WERI-Rb-1 (cell line): ENCODE results near the gene RPS16.
A peak's percentile ranks its signal among the peaks of the same experiment; 100 is the strongest.

Experiments used
- DNase-seq: peaks from one replicate; pipeline ENCODE4 v3.0.0-alpha.2; 2020
- H3K27ac ChIP-seq: fragments of 250-450 bp; sonication (Bioruptor Pico); 2 replicates; pipeline ENCODE4 v1.5.1; 2020; ENCODE audit warnings: mild to moderate bottlenecking, moderate library complexity
- H3K27me3 ChIP-seq: fragments of 250-450 bp; sonication (Bioruptor Pico); 2 replicates; pipeline ENCODE4 v1.5.1; 2021; ENCODE audit warnings: mild to moderate bottlenecking, low read depth, moderate library complexity; ENCODE audit not compliant: insufficient read depth, severe bottlenecking
- H3K36me3 ChIP-seq: fragments of 250-450 bp; sonication (Bioruptor Pico); 2 replicates; pipeline ENCODE4 v1.5.1; 2020; ENCODE audit warnings: mild to moderate bottlenecking, moderate library complexity
- H3K4me3 ChIP-seq: 2 replicates; pipeline ENCODE4 v1.5.1; 2011; ENCODE audit warnings: low read depth, mild to moderate bottlenecking, control low read depth, low read length
- H3K9me3 ChIP-seq: fragments of 250-450 bp; sonication (Bioruptor Pico); 2 replicates; pipeline ENCODE4 v1.5.1; 2021; ENCODE audit warnings: mild to moderate bottlenecking, moderate library complexity; ENCODE audit not compliant: severe bottlenecking
- TF ChIP-seq, protein P1 (sequence below): IDR thresholded peaks from 2 replicates; pipeline ENCODE4 v1.5.1; 2011; ENCODE audit warnings: low read depth, mild to moderate bottlenecking, control low read depth, inconsistent platforms, low read length

Gene RPS16

GRCh38 chr19:39433480-39434079, 2.2 kb downstream of the RPS16 start:
- Histone ChIP-seq H3K36me3 (peaks cover 50% of the 10 kb centered on the region), H3K27me3 (no peaks in the 10 kb centered on the region), H3K4me3 (no peak overlapping the region), H3K9me3 (no peaks in the 10 kb centered on the region), H3K27ac (no peak overlapping the region)
- DNase-seq, result no peak
- TF ChIP-seq, protein P1, sequence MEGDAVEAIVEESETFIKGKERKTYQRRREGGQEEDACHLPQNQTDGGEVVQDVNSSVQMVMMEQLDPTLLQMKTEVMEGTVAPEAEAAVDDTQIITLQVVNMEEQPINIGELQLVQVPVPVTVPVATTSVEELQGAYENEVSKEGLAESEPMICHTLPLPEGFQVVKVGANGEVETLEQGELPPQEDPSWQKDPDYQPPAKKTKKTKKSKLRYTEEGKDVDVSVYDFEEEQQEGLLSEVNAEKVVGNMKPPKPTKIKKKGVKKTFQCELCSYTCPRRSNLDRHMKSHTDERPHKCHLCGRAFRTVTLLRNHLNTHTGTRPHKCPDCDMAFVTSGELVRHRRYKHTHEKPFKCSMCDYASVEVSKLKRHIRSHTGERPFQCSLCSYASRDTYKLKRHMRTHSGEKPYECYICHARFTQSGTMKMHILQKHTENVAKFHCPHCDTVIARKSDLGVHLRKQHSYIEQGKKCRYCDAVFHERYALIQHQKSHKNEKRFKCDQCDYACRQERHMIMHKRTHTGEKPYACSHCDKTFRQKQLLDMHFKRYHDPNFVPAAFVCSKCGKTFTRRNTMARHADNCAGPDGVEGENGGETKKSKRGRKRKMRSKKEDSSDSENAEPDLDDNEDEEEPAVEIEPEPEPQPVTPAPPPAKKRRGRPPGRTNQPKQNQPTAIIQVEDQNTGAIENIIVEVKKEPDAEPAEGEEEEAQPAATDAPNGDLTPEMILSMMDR, result no peak

DNA sequence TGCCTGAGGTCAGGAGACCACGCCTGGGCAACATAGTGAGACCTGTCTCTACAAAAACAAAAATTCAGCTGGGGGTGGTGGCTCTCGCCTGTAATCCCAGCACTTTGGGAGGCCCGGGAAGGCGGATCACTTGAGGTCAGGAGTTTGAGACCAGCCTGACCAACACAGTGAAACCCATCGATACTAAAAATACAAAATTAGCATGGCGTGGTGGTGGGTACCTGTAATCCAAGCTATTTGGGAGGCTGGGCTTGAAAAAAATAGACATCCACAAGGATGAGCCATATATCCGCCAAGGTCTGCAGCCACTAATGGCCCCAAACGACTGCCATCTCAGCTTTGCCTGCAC, 3.1 kb downstream of the RPS16 start:
- no peak overlapping the region for H3K4me3 ChIP-seq
- H3K27ac ChIP-seq, result no peak overlapping the region
- peaks cover 50% of the 10 kb centered on the region for H3K36me3 ChIP-seq
- TF ChIP-seq, protein P1, result no peak
- no peak for DNase-seq
- no peaks in the 10 kb centered on the region for H3K9me3 ChIP-seq
- no peaks in the 10 kb centered on the region for H3K27me3 ChIP-seq

DNA sequence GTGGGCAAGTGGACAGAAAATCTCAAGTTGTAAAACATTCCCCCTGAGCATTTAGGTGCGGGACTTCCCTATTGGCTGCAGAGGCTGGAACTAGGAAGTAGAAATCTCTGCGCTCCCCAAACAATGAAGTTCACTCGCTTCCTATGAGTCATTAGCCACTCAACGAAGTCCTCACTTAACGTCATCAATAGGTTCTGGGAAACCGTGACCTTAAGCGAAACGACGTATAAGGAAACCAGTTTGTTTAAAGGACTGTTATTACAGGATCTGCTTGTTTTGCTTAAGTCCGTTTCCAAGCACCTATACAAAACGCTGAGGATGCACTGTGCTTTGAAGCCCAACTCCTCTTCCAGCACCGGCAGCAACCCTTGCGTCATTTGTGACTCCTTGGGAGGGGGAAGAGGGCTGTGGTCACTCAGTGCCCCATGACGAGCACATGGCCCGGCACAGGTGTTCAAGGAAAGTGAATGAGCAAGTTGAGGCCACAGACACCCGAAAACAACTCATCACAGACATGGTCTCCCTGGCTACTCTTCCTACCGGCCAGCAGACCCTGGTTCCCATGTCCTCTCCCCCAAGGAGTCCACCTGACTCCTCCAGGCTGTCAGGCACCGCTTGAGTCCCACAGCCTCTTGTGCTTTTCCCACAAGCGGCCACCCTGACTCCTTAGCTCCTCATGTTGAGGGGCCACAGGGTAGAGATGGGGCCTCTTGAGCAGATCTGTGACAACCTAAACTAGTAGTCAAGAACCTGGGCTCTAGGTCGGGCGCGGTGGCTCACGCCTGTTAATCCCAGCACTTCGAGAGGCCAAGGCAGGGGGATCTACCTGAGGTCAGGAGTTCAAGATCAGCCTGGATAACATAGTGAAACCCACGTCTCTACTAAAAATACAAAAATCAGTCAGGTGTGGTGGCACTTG, 4.8 kb downstream of the RPS16 start:
- Histone ChIP-seq H3K9me3 (no peaks in the 10 kb centered on the region), H3K36me3 (peaks cover 50% of the 10 kb centered on the region), H3K27ac (no peak overlapping the region), H3K4me3 (no peak overlapping the region), H3K27me3 (no peaks in the 10 kb centered on the region)
- no peak for DNase-seq
- TF ChIP-seq, protein P1, result no peak

- Histone ChIP-seq H3K4me3 (no peak overlapping the region), H3K27ac (no peak overlapping the region; the same call in 1 of the 2 replicates), H3K9me3 (no peaks in the 10 kb centered on the region), H3K36me3 (peaks cover 41% of the 10 kb centered on the region), H3K27me3 (no peaks in the 10 kb centered on the region)
- TF ChIP-seq, protein P1, result no peak
- peak; percentile 35 for DNase-seq
These were observed 7.3 kb downstream of the RPS16 start for GRCh38 chr19:39428283-39429112.

DNA sequence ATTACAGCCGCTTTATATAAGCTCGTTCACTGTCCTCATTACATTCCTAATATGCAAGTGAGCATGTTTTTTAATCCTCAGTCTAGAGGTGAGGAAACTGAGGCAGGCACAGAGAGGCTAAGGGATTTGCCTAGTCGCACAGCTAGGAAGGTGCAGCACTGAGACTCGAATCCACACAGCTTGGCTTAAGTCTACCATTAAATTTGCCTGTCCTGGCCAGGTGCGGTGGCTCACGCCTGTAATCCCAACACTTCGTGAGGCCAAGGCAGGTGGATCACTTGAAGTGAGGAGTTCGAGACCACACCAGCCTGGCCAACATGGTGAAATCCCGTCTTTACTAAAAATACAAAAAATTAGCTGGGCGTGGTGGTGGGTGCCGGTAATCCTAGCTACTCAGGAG, 8.0 kb downstream of the RPS16 start:
- H3K27me3 ChIP-seq, result no peaks in the 10 kb centered on the region
- no peaks in the 10 kb centered on the region for H3K9me3 ChIP-seq
- DNase-seq, result no peak
- peaks cover 38% of the 10 kb centered on the region for H3K36me3 ChIP-seq
- no peak overlapping the region for H3K4me3 ChIP-seq
- no peak overlapping the region for H3K27ac ChIP-seq
- TF ChIP-seq, protein P1, result no peak
